Epidermal melanocyte (primary cell): ENCODE results near the gene ITGA4.
A peak's percentile ranks its signal among the peaks of the same experiment; 100 is the strongest.
"Not testable (repeated sequence)": the region's sequence is repeated elsewhere in the genome, so short reads cannot be mapped to it uniquely, and the experiment has no call there.

Experiments used
- DNase-seq: peaks from one replicate; pipeline ENCODE4 v3.0.0; 2011; ENCODE audit warnings: low spot score; ENCODE audit not compliant: insufficient read length

Gene ITGA4

DNA sequence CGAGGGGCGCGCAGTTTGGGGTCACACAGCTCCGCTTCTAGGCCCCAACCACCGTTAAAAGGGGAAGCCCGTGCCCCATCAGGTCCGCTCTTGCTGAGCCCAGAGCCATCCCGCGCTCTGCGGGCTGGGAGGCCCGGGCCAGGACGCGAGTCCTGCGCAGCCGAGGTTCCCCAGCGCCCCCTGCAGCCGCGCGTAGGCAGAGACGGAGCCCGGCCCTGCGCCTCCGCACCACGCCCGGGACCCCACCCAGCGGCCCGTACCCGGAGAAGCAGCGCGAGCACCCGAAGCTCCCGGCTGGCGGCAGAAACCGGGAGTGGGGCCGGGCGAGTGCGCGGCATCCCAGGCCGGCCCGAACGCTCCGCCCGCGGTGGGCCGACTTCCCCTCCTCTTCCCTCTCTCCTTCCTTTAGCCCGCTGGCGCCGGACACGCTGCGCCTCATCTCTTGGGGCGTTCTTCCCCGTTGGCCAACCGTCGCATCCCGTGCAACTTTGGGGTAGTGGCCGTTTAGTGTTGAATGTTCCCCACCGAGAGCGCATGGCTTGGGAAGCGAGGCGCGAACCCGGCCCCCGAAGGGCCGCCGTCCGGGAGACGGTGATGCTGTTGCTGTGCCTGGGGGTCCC is at the start of gene ITGA4:
Gene ITGA4 (plus strand): TSS at position 266 of the 620 bp plus-strand sequence. CDS start 269 bp downstream, at position 535.
- DNase-seq = peak; percentile 34

DNA sequence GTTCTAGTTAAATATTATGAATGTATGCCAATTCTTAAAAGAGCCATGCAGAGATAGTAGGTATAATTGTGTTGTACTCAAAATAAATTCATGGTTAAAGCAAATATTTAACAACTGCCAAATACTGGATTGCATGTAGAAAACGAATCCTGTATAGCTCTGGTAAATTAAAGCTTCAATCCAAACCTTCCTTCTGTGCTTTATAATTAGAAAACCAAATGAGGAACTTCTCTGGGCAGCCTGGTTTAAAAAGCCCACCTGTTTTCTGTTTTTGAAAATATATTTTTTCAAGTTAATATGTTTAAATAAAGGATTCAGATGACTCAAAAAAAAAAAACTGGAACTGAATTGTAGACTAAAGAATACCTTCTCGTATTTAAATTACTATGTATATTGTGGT is 48.3 kb upstream of the ITGA4 start:
- no peak for DNase-seq

DNA sequence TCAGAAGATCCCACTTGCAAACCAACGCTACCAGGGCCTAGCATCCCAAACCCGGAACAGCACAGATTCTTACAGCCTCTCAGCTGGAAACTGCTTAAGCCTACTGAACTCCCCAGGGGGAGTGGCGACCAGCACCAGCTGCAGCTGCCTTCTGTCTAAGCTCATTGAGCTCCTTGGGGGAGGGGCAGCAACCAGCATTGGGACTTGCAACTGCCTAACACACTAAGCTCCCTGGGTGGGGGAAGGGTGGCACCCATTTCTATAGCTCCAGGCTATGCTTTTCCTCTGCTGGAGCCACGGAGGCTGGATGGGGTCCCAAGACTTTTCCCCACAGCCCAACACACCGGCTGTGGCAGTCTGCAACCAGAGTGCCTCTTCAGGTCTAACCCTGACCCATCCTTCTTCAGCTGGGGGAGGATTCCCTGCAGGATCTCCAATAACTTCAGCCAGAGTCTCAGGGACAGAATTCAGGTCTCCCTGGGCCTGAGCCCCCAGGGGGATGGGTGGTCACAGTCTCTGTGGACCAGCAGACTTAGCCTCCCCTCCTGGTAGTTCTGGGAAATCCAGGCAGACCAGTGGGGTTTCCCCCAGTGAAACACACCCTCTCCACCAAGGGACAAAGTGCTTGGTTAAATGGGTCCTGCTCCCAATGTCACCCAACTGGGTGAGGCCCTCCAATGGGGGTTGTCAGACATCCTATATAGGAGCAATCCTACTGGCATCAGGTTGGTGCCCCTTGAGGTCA is 45.9 kb upstream of the ITGA4 start:
- no peak for DNase-seq

DNA sequence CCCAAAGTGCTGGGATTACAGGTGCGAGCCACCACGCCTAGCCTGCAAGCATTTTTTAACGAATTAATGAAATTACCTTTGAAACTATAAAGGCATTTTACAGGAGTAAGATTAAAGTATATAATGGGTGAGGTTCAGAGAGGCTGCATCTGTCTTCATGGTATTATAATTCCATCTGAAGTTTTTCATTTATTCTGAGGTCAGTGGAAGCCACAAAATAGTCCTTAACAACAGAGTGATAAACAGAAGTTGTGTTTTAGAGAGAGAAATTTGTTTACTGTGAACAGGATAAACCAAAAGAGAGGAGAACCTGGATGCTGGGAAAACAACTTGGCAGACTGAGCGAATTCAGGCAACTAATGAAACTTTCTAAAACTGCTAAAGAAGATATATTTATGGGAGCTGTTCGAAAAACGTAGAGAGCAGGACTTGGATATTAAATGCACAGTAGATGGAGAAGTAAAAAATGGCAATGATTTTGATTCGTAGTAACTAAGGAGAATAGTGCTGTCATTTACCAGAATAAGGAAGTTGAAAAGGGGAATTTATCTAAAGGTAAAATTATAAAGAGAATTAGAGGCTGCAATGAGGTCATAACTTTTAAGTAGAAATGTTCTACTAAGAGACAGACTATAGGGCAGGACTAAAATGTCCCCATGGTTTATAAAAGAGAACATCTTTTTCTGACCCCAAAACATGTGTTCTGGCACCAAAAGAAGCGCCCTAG is 37.9 kb upstream of the ITGA4 start:
- no peak for DNase-seq

DNA sequence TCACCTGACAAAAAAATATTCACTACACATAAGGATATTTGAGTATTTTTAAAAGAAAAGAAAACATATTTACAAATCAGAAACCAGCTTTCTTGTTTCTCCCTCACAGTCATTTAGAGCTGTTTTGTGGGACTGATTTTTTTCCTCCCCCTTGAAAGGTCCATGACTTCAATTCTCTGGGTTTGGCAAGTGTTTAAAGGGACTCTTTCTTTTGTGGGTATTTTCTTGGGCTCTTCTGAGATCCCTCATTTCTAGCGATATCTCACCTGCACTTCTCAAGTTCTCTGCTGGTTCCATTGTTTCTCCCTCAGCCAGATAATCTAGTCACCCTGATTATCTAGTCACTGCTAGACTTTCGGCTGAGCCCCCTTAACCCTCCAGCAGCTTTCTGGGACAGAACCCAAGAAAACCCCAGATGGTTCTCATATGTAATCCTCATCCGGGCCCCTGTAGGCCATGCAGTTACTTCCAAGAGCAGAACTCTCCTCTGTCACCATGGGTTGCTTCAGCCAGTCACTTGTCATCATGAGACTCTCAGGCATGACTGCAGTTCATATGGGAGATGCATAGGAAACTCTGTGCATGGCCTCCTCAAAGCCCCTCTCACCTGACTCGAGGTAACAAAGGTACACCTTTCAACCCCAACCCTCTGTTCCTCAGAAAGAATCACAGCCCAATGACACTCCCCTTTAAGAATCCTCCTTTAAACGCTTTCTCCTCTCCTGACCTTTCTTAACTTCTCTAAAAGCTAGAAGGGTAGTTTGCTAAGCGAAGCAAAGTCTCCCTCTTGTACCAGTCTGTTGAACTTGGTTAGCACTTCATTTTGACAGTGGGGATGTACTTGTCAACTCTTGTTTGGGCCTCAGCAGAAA is 36.7 kb upstream of the ITGA4 start:
- DNase-seq = no peak

DNA sequence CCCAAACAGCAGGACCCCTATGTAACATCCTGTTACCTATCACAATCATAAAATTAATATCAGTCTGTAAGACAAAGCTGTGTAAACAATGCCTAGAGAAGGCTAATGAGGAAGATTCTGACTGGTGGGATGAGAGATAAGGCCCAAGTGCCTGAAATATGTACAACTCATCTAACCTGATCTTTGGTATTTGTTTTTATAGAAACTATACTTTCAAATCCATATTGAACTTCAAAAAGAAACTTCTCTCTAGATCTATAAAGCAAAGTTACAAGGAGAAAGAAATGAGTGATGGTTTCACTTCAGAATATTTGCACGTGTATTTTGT is 36.1 kb upstream of the ITGA4 start:
- no peak for DNase-seq

DNA sequence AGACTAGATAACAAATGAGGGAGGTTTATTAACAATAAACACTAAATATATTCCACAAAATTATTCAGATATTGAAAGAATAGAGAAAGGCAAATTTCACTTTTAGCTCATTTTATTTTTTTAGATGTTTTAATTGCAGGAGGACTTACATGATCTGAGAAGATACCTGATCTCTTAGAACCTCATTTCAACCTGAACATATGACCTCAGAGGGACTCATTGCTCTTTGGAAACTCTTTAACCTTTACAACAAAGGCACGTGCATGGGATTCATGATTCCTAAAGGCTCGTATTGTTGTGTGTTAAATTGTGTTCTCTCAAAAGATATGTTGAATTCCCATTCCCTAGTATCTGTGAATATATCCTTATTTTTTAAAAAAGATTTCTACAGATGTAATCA is 35.7 kb upstream of the ITGA4 start:
- DNase-seq = no peak

DNA sequence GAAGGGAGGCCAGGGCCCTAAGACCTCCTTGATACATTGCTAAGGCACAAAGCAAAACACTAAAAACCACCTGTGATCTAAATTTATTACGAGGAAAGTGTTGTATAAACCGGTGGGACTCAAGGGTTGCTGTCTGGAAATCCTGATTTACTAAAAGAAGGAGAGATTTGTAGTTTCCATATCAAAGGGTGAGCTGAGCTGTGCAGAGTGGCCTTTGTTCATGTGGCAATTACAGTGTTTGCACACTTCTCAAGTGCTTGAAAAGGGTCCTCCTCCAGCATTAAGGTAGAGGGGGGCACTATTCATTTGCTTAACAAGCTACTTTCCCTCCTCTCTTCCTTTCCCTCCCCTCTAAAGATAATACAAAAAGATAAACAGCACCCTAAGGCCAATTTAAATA is 30.5 kb upstream of the ITGA4 start:
- DNase-seq = no peak

DNA sequence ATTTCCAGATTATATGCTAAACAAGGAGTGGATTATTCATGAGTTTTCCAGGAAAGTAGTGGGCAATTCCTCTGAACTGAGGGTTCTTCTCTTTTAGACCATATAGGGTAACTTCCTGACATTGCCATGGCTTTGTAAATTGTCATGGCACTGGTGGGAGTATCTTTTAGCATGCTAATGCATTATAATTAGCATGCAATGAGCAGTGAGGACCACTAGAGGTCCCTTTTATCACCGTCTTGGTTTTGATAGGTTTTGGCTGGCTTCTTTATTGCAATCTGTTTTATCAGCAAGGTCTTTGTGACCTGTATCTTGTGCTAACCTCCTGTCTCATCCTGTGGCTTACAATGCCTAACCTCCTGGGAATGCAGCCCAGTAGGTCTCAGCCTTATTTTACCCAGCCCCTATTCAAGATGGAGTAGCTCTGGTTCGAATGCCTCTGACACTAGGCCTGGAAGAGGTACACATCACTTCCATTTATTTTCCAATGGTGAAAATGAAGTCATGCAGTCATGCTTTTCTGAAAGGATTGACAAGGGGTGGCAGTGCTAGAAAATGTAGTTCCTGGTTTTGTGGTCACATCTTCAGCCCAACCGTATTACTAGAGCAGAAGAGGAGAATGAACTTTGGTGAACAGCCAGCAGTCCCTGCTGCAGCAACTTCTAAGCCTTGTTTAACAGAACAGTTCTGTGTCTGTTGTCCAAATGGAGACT is 26.6 kb upstream of the ITGA4 start:
- no peak for DNase-seq

DNA sequence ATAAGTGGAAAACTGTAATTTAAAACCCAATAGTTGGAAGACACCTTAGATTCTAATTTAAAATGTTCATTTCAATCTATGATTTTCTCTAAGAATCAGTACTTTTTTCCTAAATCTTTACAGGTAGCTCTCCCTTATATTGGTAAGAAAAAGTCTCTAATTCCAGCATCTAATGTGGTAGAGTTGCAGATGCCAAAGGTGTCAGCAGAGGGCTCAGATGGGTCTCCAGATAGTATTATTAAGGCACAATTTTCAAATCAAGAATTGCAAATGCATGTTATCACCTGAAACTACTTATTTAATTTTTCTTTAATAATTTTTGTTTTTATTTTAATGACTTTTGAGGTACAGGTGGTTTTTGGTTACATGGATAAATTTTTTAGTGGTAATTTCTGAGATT is 25.5 kb upstream of the ITGA4 start:
- DNase-seq = no peak

DNA sequence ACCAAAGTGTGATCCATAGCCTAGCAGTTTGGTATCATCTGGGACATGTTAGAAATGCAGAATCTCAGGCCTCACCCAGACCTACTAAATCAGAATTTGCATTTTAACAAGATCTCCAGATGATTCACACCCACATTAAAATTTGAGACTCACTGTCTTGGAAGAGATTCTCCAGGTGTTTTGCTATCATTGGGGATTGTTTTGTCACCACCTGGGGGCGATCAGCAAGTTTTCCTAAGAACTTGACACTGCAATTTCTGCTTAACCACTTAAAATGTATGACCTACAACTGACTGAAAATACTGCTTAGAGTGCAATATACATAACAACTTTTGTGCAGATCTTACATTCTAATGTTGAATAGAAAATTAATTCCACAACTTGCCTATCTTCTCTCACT is 18.9 kb upstream of the ITGA4 start:
- DNase-seq = no peak

DNA sequence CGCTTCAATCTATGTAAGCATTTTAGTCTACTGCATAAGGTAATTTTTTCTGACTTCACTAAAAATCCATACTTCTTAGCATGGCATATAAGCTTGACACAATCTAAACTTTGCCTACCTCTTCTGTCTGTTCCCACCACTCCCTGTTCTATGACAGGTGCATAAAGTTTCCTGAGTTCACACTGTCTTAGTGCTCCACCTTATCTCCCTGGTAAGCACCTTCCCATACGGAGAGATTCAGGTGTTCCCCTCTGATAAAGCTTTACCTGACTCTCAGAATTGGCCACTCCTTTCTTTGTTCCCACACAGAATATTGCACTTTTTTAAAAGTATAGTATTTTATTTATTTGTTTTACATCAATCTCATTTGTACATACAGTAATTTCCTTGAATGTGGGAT is 16.8 kb upstream of the ITGA4 start:
- no peak for DNase-seq

DNA sequence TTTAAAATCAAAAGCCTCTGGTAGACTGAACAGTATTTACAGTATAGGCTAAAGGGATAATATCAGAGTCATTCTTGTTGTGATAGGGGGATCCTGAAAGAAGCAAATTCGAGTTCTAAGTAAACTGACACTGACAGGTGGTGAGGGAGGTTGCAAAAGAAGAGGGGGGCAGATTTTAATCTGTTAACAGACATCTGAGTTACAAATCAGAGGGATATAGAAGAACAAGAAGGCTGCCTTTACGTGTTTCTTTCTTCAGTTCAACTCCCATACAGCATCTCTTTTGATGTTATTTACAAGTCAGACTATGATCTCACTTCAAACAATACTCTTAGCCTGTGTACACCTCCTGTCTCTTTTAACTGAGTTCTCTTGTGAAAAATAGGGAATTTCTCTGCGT is 16.3 kb upstream of the ITGA4 start:
- no peak for DNase-seq

DNA sequence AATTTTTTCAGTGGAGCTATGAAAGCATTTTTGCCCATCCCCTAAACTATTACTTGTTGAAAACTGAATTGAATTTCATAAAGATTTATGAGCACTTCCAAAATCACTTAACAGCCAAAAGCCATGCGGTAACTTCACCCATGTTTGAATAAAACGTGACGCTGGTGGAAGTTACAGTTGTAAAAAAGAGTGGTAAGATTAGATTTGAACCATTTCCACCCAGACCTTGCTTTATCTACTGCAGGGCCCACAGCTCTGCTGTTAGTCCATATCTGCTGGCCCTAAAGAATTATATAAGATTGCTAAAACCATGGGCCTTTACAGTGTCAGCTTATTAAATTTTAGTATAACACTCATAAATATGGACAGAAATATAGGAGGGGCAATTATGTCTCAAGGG is 15.5 kb upstream of the ITGA4 start:
- no peak for DNase-seq

DNA sequence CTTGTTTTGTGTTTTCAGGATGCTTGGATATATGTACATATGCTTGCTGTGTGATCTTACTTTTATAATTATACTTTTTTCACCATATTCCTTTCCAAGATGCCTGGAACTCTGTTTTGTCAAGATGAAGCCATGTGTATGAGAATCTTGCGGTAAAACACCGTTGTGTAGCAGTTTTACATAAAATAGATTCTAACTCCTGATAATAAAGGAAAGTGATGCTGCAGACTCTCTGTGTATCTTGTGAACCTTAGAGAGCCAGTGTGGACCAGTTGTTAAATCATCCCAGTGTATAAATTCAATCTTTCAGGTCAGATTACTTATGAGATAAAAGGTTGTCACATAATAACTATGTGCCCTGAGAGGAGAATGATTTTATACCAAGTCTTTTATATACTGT is 12.5 kb upstream of the ITGA4 start:
- no peak for DNase-seq

DNA sequence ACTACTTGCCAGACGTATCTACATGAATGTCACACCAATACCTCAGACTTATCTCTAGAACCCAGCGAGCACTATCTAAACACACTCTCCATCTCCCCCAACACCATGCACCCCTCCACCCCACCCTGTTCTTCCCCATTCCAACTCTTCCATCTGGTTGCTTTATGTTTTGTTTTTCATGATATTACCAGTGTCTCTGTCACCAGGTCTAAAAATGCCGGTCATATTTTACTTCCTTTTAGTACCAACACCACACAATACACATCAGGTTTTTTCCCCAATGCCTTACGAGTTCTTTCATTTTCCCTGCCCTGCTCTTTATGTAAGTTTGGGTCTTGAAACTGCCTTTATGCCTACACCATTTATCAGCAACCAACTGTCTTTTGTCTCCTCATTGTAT is 10.2 kb upstream of the ITGA4 start:
- no peak for DNase-seq

DNA sequence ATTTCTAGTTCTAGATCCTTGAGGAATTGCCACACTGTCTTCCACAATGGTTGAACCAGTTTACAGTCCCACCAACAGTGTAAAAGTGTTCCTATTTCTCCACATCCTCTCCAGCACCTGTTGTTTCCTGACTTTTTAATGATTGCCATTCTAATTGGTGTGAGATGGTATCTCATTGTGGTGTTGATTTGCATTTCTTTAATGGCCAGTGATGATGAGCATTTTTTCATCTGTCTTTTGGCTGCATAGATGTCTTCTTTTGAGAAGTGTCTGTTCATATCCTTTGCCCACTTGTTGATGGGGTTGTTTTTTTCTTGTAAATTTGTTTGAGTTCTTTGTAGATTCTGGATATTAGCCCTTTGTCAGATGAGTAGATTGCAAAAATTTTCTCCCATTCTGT is 7.9 kb upstream of the ITGA4 start:
- DNase-seq = not testable (repeated sequence)

DNA sequence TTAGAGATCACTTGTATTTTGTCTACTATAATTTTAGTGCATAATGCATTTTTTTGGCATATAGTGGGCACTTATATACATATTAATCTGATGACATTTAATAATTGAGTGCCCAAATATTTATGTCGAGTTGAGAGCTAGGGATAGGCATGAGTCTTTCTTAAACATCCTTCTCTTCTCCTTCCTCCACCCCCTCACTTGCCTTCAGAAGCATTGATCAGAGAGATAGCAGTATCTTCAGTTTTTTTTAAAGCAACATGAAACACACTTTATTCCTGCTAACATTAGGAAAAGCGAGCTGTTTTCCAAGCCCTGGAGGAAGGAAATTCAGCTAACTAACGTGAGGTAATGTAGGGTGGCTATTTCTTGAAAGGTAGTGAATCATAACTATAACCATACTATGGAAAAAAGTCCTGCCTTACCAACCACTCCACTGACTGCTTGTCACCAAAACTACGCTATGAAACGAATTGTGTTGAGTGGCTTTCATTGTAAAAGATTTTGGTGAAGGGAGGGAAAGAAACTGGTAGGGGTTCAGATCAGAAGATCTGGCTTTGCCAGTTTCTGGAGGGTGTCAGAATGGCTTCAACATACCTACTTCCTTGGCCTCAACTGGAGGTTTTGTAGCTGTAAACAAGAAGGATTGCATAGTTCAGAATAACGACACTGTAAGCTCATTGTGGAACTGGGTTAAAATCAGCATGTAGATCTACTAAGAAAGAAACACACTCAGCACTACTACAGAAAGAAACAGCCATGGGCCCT is 2.3 kb upstream of the ITGA4 start:
- no peak for DNase-seq

DNA sequence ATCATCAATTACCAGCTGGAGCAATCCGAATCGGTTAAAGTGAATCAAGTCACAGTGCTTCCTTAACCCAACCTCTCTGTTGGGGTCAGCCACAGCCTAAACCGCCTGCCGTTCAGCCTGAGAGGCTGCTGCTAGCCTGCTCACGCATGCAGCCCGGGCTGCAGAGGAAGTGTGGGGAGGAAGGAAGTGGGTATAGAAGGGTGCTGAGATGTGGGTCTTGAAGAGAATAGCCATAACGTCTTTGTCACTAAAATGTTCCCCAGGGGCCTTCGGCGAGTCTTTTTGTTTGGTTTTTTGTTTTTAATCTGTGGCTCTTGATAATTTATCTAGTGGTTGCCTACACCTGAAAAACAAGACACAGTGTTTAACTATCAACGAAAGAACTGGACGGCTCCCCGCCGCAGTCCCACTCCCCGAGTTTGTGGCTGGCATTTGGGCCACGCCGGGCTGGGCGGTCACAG is 496 bp upstream of the ITGA4 start:
- DNase-seq = no peak

DNA sequence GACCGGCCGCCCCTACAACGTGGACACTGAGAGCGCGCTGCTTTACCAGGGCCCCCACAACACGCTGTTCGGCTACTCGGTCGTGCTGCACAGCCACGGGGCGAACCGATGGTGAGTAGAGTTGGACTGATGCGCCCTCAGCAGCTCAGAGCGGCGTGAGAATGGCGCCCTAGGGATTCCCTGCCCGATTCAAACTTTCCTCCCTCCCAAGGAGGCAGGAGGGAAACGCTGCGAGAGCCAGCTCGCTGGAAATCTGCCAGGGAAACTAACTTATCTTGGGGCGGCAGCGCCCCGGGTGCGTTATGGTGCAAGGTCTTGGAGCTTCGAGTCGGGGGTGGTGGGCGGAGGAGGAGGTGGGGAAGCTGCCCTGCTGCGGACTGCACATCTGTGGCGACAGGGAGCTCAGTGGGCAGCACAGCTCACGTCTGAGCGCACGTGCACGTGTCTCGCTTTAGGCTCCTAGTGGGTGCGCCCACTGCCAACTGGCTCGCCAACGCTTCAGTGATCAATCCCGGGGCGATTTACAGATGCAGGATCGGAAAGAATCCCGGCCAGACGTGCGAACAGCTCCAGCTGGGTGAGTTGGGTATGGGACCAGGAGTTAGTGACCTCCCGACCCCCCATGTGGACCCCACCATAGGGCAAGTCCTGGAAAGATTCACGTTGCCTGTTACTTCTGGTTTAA is 697 bp downstream of the ITGA4 start:
- DNase-seq = no peak
